Mesenteric fat pad (tissue), 1 donor: ENCODE results near the gene SYT5. TPM values are rescaled to one million over a fixed set of nuclear protein-coding genes. Genes with fewer than 3 reads are reported as not detected.
"Not testable (repeated sequence)": the region's sequence is repeated elsewhere in the genome, so short reads cannot be mapped to it uniquely, and the experiment has no call there.

ENCODE experiments used
- DNase-seq: peaks from one replicate; pipeline ENCODE4 v3.0.0-alpha.2; 2020; ENCODE audit warnings: low spot score
- total RNA-seq: library from RNA; stranded (reverse); fragmentation: NEBNext Ultra II Directional; extraction: Animal tissue kit (Norgen Biotek cat#: 25700); gene quantifications from one replicate; pipeline ENCODE4 v1.2.1, GENCODE V29; 2021
- donor health status: DM: yes; HTN: yes; CAD: no.

The SYT5 gene
- total RNA-seq, 1 donor from 2014 or later: not detected

DNA sequence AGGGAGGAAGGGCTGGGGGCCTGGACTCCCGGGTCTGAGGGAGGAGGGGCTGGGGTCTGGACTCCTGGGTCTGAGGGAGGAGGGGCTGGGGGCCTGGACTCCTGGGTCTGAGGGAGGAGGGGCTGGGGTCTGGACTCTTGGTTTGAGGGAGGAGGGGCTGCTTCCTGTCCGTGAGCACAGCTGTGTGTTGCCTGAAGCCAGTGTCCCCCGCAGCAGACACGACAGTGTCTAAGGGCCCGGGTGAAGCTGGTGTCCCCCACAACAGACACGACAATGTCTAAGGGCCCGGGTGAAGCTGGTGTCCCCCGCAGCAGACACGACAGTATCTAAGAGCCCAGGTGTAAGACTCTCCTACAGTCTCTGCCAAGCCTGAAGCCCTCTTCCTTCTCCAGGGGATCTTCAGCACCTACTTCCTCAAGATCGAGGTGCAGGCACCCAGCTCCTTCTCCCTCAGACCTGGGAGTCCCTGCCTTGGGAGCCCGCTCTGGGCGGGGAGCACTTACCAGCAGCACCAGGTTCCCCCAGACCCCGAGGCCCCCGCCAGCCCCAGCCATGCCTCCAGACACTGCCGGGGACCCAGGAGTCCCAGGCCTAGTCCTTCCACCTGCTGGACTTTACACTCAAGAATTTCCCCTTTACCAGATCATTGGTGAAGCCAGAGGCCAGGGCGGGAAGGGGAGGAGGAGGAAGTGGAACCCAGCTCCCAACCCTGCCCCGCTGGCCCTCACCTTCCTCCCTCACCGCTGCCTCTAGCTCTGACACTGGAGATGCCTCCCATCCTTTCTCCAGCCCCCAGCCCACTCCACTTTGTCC lies 29.0 kb upstream of the SYT5 start, which contains the start of gene PTPRH:
Gene PTPRH, minus strand, starts transcription at position 622 of the 813 bp plus-strand sequence. Its CDS starts 68 bp downstream, at position 554.
- no peak for DNase-seq

DNA sequence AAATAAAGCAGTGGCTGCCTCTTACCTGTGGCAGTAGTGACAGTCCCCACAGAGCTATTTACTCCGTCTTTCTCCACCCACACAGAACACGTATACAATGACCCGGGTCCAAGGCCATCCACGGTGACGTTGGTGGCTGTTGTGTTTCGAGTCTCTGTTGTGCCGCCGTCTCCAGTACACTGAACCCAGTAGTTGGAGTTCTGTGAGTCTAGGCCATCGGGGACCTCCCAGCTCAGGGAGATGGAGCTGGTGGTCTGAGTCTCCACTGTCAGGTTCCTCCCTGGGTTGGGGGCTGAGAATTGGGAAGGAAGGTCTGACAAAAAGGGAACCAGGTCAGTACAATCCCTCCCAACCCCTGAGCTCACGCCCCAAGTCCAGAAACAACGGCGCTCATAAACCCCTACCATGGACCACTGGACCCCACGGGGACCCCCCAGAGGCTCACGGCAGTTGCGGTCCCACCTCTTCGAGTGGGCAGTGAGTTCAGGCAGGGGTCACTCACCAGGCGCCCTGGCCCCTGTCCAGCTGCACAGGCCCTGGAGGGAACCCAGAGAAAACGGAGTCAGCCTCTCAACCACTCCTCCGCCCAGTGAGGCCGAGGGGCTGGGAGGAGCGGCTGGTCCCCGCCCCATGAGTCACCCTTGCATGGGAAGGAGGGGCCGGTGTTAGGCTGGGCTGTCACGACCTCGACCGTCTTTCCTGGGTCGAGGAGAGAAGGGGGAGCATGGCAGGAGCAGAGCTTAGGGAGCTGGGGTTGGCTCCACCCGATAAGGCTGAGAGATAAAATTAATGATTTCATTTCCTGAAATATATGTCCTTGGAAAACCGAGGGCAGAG lies 26.8 kb upstream of the SYT5 start:
- DNase-seq: peak; percentile 92

DNA sequence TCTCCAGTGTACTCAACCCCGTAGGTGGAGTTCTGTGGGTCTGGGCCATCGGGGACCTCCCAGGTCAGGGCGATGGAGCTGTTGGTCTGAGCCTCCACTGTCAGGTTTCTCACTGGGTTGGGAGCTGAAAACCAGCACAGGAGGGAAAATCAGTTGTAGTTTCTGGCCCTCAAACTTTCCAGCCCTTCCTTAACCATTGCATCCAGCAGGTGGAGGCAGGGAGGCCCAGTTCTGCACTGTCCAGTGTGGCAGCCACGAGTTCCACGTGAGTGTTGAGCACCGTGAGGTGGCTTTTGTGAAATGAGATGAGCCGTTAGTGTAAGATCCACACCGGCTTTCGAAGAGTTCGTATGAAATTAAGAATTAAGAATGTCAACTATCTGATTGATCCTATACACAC lies 22.1 kb upstream of the SYT5 start:
- DNase-seq: not testable (repeated sequence)

DNA sequence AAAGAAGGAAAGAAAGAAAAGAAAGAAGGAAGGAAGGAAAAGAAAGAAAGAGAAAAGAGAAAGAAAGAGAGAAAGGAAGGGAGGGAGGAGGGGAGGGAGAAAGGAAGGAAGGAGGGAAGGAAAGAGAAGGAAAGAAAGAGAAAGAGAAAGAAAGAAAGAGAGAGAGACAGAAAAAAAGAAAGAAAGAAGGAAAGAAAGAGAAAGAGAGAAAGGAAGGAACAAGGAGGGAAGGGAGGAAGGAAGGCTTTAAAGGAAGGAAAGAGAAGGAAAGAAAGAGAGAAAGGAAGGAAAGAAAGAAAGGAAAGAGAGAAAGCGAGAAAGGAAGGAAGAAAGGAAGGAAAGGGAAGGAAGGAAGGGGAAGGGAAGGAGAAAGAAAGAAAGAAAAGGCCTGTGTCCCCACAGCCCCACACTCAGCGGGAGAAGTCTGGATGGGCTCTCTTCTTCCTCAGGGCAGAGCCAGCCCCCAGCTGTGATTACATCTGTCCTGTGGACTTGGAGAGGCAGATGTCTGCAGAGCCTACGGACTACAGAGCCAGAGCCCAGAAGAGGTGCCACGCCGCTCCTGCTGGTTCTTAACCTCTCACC lies 19.6 kb upstream of the SYT5 start:
- no peak for DNase-seq

DNA sequence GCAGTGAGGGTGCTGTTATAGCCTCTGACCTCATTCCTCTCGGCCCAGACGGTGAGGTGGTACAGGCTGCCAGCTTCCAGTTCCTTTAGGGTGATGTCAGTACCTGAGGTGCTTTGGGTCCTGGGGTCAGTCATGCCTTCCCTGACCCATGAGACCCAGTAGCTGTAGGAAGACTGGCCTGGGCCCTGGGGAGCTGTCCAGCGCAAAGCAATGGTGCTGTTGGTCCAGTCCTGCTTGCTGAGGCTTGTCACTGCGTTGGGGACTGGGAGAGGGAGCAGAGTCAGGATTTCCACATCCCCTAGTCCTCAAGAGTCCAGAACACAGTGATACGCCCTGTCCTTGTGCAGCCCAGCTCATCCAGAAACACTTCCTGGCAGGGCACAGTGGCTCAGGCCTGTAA lies 18.6 kb upstream of the SYT5 start:
- no peak for DNase-seq

DNA sequence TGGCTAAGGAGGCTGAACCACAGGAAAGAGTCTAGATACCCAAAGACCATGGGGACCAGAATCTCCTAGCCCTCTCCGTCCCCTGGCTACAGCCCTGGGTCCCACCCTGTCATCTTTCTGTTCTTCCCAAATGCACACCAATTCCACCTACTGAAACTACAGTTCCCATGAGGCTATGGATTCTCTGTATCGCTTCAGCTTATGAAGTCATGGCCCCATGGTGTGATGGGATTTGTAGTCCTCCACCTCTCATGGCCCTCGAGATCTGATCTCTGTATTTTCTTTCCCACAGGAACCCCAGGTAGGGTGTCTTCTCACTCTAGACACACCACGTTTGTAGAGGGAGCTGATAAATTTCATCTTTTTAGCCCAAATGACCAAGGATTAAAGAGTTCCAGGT lies 17.4 kb upstream of the SYT5 start:
- no peak for DNase-seq

DNA sequence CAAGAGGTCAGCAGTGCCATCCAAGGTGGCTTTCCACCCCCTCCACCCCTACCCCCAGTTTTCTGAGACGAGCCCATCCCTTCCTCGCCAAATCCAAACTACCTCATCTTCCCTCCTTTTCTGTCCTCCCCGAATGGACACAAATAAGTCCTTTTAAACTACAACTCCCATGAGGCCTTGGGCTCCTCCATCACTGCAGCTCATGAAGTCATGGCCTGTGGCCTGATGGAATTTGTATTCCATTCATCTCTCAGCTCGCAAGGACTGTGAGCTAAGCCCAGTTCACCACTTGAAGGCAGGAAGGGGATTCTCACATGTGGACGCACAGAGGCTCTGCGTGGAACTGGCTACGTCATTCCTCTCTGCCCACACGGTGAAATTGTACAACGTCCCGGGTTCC lies 16.7 kb upstream of the SYT5 start:
- no peak for DNase-seq

DNA sequence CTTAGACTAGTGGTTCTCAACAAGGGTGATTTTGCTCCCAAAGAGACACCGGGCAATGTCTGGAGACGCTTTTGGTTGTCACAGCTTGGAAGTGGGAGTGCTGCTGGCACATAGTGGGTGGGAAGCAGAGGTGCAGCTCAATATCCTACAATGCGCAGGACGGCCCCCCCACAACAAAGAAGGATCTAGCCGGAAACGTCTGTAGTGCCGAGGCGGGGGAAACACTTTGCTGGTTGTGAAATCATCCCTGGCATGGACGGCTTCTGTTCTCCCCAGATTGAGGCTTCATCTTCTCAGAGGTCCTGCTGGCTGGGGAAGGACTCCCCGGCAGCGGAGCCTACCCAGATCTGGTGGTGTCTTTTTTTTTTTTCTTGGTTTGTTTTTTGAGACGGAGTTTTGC lies 13.4 kb upstream of the SYT5 start:
- DNase-seq: no peak

DNA sequence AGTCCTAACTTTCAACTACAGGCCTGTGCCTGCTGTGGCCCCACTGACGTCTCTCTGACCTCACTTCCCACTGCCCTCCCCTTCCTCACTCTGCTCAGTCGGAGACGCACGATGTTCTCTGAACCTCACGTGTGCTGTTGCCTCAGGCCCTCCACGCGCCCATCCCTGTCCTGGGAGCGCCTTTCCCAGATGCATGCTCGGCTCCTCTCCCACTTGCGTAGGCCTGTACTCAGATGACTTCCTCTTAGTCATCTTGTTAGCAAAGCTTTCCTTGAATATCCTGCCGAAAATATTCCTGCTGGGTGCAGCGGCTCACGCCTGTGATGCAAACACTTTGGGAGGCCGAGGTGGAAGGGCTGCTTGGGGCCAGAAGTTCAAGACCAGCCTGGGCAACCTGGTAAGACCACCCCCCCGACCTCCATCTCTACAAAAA lies 9.3 kb upstream of the SYT5 start:
- no peak for DNase-seq

DNA sequence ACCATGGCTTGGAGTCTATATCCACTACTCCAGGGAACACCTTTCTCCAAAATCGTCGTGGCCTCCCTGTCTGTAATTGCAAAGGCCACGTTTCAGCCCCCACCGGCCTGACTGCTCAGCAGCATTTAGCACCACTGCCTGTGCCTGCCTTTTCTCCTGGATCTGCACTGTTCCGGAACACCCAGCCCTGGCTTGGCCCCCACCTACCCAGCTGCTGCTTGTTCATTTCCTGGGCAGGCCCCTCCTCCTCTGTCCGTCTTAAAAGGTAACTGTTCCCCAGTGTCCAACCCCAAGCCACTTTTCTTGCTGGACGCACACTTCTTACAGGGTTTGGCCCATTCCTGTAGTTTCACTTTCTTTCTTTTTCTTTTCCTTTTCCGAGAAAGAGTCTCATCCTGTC lies 8.5 kb upstream of the SYT5 start:
- no peak for DNase-seq

DNA sequence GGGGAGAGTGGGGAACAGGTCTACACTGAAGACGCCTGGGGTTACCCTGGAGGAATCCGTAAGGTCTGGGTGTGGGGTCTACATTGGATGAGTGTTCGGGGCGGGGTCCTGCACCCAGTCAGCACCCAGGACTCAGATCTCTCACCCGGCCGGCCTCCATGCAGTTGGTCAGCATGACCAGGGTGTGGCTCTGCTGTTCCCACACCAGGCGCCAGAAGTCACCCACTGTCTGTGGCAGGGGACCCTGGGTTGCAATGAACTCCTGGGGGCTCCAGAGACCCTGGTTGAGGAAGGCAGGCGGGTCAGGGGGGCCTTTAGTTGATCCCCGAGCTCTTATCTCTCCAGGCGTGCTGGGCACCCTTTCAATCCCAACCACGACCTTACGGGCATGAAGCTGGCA lies 6.0 kb upstream of the SYT5 start:
- DNase-seq: no peak

DNA sequence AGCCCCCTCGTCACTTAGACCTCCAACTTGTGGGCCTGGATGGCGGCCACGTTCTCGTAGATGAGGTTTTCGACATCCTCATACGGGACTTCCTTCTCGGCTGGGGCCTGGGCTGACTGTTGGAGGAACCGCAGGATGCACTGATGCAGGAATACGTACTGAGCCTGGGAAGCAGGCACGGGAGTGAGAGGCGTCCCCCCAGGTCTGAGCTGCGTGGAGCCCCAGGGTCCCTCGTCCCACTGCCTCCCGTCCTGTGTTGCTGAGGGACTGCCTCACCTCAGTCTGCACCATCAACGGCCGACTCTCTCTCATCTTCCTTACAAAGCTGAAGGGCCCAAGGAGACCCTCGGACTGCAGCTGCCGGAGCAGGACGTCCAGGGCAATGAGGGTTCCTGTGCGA lies 1.7 kb upstream of the SYT5 start:
- DNase-seq: no peak

DNA sequence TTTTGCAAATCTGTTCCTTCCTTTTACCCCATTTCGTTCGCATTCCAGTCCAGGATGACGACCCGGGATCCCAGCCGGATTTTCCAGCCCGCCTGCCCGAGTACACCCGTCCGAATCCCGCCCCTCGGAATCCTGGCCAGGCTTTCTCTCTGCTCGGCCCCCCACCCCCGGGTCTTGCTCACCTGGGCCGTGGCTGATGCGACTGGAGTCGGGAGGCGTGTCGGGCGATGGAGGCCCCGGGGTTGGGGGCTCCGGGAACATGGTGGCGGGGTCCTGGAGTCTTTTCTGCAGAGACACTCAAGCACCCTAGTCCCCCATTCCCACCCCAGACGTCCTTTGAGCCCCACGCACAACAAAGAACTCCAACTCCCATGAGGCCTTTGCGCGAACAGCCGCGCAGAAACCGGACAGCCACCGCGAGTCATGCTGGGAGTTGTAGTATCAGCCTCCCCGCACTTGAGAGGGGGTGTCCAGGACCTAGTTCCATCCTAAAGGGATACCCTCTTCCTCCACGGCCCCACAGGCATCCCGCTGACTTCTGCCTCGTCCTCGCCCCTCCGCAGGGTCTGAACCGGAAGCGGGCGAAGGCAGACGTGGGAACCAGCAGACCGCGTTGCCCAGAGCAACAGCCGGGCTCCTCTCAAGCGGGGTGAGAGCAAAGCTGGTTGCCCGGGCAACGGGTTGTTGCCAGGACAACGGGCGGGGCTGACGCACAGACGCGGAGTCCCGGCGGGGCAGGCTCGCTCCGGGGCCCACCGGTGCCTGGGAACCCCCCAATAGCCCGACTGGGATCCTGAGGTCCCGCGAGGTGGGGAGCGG lies 1.1 kb downstream of the SYT5 start:
- DNase-seq: no peak

DNA sequence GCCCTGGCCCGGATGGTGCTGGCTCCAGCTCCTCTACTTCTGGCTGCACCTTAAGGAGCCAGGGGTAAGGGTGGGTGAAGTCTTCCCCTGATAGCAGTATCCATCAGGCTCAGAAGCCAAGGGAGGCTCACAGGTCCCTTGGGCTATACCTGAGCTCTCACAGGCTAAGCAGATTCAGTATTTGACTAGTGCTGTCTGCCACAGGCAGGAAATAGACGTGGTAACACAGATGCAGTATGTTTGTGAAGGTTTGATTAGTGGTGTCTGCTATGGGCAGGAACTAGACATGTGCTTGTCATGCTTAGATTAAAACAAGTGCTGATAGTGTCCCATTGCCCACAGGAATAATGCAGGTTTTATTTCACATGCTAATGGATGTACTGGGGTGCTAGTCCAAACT lies 4.0 kb downstream of the SYT5 start:
- no peak for DNase-seq

DNA sequence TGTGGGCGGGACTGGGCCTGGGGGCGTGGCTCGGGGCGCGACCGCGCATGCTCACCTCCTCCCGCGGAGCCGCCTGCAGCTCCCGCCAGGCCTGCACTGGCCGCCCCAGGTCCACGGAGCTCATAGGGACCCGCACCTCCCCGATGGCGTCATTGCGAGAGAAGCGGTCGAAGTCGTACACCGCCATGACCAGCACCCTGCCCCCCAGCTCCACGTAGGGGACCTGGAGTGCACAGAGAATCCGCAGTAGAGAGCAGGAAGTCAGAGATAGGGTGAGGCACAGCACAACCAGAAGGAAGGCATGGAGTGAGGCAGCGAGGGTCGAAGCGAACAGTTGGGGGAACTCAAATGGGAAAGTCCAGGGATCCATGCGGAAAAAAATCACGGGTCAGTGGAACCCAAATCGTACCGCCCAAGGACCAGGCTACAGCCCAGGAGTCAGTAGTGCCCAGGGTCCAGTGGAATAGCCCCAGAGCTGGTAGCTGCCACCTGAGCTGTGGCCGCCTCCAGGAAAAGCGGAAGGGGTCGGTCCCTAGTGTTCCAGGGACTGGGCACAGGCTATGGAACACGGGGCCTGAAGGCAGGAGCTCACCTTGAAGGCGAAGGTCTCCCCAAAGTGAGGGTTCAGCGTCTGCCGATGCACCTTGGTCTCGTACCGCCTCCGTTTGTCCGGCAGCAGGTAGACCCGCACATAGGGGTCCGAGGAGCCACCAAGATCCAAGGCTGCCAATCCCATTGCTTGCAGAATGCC lies 4.8 kb downstream of the SYT5 start:
- no peak for DNase-seq

DNA sequence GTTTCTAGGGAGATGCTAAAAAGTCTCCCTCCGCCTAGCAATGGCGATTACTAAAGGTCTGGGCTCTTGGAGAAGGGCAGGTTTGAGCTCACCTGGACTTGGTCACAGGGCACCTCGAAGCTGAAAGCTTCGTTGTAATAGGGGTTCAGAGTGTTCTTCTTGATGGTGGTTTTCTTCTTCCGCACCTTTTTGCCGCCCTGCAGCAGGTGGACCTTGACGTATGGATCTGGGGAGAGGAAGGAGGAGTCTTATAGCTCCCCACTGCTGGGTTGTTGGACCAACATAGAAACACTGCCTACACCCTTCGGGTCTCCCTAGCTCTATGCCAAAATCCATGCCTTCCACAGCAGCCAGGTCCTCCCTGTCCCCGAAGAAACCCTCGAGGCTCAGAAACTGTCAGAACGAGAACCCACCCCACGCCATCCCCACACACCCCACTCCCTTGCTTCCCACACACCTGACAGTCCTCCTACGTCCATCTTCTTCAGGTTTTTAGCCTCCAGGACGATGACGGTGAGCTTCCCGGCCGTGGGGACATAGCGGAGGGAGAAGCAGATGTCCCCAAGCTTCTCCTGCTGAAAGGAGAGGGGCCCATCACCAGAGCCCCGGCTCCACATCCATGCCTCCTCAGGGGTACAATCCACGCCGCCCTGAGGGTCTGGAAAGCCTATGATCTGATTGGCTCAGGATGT lies 5.5 kb downstream of the SYT5 start:
- DNase-seq: no peak

DNA sequence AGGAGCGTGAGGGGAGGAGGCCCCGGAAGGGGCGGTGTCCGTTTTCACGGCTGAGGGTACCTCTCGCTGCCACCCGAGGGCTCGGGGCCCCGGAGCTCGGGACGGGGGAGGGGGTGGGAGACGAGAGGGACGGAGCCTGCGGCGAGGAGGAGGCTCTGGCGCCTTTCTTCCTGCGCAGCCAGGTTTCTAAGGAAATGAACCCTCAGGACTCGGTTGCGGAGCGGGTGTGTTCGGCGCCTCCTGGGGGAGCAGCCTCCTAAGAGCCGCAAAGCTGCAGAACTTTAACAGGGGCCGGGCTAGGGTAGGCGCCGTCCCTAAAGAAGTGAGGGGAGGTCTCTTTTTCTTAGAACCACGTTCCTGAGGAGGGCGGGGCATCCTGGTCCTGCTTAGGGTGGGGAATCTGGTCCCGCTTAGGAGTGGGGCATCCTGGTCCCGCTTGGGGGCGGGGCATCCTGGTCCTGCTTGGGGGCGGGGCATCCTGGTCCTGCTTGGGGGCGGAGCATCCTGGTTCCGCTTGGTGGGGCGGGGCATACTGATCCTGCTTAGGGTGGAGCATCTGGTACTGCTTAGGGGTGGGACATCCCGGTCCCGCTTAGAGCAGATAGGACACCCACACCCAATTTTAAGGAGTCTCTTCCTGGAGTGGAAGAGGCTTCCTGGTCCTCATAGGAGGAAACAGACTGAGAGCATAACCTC lies 6.2 kb downstream of the SYT5 start:
- no peak for DNase-seq

DNA sequence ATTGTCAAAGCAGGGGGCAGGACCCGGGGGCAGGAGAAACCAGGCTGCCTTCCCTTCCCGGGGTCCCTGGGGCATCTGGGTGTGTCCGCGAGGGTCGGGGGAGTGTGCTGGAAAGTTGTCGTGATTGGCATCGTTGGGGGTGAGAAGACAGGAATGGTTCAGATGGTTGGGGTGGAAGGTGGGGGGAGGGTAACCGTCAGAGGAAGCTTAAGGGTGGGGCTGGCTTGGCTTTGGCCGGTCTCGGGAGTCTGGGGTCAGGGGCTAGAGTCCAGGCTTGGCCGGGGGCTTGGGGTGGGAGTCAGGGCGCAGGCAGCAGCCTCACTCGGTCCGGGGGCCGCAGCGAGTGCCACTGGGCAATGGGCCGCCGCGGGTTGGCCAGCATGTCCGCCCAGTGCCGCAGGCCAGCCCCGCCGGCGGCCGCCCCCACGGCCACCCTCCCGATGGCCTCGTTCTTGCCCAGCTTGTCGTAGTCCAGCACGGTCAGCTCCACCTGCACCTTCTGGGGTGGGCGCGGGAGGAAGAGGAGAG lies 6.8 kb downstream of the SYT5 start:
- no peak for DNase-seq

DNA sequence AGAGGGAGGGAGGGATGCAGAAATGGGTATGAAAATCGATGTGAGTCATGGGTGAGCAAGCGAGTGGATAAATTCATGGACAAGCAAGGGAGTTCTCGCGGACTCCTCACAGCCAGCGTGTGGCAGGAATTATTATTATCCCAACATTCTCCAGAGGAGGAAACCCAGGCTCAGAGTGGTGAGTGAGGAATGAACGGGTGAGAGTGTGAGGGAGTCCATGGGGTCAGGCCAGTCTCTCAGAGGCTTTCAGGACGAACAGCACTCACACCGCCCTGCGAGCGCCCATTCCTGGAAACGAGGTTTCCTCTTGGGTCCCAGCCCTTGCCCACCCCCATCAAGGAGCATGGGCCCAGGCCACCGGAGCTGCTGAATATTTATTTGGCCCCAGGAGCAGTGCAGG lies 7.3 kb downstream of the SYT5 start:
- no peak for DNase-seq
